Ishikawa (cell line): Measurements from ENCODE around the gene PLIN4.

ENCODE experiments used
- CEBPB ChIP-seq: IDR thresholded peaks from 2 replicates; pipeline ENCODE4 v1.6.1; 2012
- CREB1 ChIP-seq: IDR thresholded peaks from 2 replicates; pipeline ENCODE4 v1.6.1; 2012; ENCODE audit warnings: low read depth
- EGR1 ChIP-seq: IDR thresholded peaks from 2 replicates; pipeline ENCODE4 v1.6.1; 2012
- EP300 ChIP-seq: IDR thresholded peaks from 2 replicates; pipeline ENCODE4 v1.6.1; 2012; ENCODE audit warnings: borderline replicate concordance
- FOXM1 ChIP-seq: IDR thresholded peaks from 2 replicates; pipeline ENCODE4 v1.6.1; 2012; ENCODE audit warnings: low read depth, borderline replicate concordance
- NFIC ChIP-seq: IDR thresholded peaks from 2 replicates; pipeline ENCODE4 v1.6.1; 2012
- RAD21 ChIP-seq: IDR thresholded peaks from 2 replicates; pipeline ENCODE4 v1.6.1; 2012; ENCODE audit warnings: low read depth
- TAF1 ChIP-seq: IDR thresholded peaks from 2 replicates; pipeline ENCODE4 v1.6.1; 2012; ENCODE audit warnings: low read depth, mild to moderate bottlenecking
- TCF12 ChIP-seq: IDR thresholded peaks from 2 replicates; pipeline ENCODE4 v1.6.1; 2012; ENCODE audit warnings: low read depth
- TEAD4 ChIP-seq: IDR thresholded peaks from 2 replicates; pipeline ENCODE4 v1.6.1; 2012
- YY1 ChIP-seq: IDR thresholded peaks from 2 replicates; pipeline ENCODE4 v1.6.1; 2012; ENCODE audit warnings: low read depth
- ZBTB7A ChIP-seq: IDR thresholded peaks from 2 replicates; pipeline ENCODE4 v1.6.1; 2012; ENCODE audit warnings: low read depth
- TF ChIP-seq, protein P1 (sequence below): IDR thresholded peaks from 2 replicates; pipeline ENCODE4 v1.6.1; 2012; ENCODE audit warnings: low read depth, mild to moderate bottlenecking
- TF ChIP-seq, protein P2 (sequence below): IDR thresholded peaks from 2 replicates; pipeline ENCODE4 v1.6.1; 2012
- TF ChIP-seq, protein P3 (sequence below): IDR thresholded peaks from 2 replicates; pipeline ENCODE4 v1.6.1; 2012

Gene PLIN4

DNA sequence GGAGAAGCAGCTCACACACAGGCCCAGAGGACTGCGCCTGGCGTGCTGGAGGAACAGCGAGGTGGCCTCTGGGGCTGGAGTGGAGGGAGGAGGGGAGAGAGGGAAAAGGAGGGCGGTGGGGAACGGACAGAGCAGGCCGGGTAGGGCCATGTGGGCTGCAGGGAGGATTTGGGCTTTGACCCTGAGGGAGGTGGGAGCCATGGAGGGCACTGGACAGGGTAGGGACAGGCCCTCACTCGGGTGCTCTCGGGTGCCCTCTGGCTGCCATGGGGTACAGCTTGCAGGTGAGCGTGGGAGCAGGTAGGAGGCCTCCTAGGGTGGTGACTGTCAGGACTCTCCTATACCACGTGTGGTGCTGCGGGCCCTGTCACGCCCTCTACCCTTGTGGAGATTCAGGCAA, 22.8 kb downstream of the PLIN4 start:
- TF ChIP-seq CEBPB (no peak), NFIC (no peak), TAF1 (no peak)
- TF ChIP-seq, protein P1, sequence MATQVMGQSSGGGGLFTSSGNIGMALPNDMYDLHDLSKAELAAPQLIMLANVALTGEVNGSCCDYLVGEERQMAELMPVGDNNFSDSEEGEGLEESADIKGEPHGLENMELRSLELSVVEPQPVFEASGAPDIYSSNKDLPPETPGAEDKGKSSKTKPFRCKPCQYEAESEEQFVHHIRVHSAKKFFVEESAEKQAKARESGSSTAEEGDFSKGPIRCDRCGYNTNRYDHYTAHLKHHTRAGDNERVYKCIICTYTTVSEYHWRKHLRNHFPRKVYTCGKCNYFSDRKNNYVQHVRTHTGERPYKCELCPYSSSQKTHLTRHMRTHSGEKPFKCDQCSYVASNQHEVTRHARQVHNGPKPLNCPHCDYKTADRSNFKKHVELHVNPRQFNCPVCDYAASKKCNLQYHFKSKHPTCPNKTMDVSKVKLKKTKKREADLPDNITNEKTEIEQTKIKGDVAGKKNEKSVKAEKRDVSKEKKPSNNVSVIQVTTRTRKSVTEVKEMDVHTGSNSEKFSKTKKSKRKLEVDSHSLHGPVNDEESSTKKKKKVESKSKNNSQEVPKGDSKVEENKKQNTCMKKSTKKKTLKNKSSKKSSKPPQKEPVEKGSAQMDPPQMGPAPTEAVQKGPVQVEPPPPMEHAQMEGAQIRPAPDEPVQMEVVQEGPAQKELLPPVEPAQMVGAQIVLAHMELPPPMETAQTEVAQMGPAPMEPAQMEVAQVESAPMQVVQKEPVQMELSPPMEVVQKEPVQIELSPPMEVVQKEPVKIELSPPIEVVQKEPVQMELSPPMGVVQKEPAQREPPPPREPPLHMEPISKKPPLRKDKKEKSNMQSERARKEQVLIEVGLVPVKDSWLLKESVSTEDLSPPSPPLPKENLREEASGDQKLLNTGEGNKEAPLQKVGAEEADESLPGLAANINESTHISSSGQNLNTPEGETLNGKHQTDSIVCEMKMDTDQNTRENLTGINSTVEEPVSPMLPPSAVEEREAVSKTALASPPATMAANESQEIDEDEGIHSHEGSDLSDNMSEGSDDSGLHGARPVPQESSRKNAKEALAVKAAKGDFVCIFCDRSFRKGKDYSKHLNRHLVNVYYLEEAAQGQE = no peak

DNA sequence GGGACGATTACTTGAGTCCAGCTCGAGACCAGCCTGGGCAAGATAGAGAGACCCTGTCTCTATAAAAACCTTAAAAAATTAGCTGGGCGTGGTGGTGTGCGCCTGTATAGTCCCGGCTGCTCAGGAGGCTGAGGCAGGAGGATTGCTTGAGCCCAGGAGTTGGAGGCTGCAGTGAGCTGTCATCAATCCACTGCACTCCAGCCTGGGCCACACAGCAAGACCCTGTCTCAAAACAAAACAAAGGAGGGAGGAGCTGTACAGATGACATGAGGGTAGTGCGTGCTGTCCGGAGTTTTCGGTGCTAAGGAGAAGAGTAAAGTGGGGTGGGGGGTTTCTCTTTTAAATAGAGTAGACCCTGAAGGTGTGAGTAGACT, 23.6 kb downstream of the PLIN4 start:
- TF ChIP-seq, protein P2, sequence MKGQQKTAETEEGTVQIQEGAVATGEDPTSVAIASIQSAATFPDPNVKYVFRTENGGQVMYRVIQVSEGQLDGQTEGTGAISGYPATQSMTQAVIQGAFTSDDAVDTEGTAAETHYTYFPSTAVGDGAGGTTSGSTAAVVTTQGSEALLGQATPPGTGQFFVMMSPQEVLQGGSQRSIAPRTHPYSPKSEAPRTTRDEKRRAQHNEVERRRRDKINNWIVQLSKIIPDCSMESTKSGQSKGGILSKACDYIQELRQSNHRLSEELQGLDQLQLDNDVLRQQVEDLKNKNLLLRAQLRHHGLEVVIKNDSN = no peak
- no peak for TF ChIP-seq ZBTB7A
- no peak for TF ChIP-seq TEAD4
- TF ChIP-seq NFIC = no peak
- TF ChIP-seq, protein P3, sequence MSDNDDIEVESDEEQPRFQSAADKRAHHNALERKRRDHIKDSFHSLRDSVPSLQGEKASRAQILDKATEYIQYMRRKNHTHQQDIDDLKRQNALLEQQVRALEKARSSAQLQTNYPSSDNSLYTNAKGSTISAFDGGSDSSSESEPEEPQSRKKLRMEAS = no peak
- TF ChIP-seq CREB1 = no peak

DNA sequence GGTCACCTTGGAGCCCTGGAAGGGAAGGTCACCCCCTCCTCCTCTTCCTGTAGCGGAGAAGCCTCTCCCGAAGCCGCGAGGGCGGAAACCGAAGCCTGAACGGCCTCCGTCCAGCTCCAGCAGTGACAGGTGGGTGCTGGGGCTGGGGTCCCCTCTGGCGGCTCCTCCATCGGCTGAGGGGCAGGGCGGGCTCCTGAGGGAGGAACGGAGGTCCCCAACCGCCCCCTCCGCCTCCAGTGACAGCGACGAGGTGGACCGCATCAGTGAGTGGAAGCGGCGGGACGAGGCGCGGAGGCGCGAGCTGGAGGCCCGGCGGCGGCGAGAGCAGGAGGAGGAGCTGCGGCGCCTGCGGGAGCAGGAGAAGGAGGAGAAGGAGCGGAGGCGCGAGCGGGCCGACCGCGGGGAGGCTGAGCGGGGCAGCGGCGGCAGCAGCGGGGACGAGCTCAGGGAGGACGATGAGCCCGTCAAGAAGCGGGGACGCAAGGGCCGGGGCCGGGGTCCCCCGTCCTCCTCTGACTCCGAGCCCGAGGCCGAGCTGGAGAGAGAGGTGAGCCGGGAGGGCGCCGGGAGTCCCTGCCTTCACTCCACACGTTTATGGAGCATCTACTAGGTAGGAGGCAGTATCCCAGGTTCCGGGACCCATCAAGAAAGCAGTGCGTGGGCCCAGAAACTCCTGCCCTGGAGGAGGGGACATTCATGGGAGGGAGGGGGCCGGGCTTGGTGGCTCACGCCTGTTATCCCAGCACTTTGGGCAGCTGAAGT, 24.2 kb downstream of the PLIN4 start:
- TF ChIP-seq EP300 (no peak), TCF12 (no peak), NFIC (no peak), CREB1 (no peak), FOXM1 (no peak), RAD21 (no peak), CEBPB (no peak), ZBTB7A (no peak), EGR1 (no peak), TEAD4 (no peak), YY1 (no peak), TAF1 (no peak)
- TF ChIP-seq, protein P3 = no peak
- TF ChIP-seq, protein P2 = no peak
- TF ChIP-seq, protein P1 = no peak

DNA sequence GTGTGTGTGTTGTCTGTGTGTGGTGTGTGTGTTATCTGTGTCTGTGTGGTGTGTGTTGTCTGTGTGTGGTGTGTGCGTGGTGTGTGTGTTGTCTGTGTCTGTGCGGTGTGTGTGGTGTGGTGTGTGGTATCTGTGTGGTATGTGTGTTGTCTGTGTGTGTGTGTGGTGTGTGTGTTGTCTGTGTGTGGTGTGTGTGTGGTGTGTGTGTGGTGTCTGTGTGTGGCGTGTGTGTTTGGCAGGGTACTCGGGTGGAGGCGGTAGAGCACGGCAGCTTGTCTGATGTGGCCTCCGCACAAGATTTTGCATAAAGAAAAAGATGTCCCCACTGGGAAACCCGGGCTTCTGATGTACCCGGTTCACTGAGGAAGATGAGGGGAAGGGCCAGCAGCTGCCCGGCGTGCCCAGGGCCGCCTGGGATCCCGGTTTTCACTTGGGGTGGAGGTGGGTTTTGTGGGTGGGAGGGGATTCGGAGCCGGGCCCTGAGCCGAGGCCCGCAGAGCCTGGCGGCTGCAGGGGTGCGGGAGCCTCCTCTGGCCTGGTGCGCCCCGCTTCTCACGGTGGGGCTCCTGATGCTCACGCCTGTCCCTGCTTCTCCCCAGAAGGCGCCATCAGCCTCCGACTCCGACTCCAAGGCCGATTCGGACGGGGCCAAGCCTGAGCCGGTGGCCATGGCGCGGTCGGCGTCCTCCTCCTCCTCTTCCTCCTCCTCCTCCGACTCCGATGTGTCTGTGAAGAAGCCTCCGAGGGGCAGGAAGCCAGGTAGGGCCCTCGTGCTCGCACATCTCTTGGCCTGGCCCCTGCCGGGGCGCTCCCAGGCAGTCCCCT, 25.0 kb downstream of the PLIN4 start:
- no peak for TF ChIP-seq ZBTB7A
- TF ChIP-seq, protein P1 = no peak
- TF ChIP-seq NFIC = no peak
- TF ChIP-seq, protein P2 = no peak
- no peak for TF ChIP-seq EGR1
- TF ChIP-seq FOXM1 = no peak
- no peak for TF ChIP-seq RAD21
- TF ChIP-seq CEBPB = no peak
- TF ChIP-seq CREB1 = no peak
- no peak for TF ChIP-seq TAF1
- no peak for TF ChIP-seq TEAD4
- no peak for TF ChIP-seq YY1
